ENCODE data around the gene CCDC146. TPM values are rescaled to one million over a fixed set of nuclear protein-coding genes. Genes with fewer than 3 reads are reported as not detected.
"Not testable (repeated sequence)": the region's sequence is repeated elsewhere in the genome, so short reads cannot be mapped to it uniquely, and the experiment has no call there.

The CCDC146 gene
- total and polyA plus RNA-seq, 9 donors: 5.3 to 44.6 (median 14.0) TPM

DNA sequence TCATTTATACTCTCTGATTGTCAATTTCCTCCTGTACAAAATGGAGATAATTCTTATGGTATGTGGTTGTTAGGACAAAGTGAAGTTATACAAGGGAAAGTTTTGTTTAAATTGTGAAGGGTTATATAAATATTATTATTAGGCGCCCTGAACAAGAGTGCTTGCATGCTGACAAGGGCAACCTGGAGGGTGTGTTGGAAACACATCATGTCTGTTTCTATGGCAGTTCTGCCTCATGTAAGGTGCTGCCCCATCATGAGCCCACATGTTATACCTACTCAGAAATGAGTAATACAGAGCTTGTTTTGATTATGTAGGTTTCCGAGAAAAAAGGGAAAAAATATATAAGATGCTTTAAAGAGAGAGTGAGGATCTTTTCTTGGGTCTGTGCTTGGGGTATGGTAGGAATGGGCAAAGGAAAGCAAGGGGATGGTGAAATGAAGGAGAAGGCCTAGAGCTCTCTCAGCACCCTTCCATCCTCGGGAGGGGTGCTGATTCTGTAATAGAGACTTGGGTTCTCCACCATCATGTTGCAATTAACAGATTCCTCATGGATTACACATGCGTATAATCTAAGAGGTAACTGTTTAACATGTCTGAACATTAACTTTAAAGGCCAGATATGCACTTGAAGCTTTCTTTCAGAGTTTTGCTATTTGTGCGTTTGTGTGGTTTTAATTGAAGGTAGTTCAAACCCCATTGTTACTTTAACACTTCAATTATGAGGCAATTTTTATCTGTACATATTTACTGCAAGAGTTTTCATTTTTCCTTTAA, 33.4 kb downstream of the CCDC146 start:
- DNase-seq; H3K4me1 ChIP-seq (ENCODE audit: insufficient read depth); H3K27me3 ChIP-seq; H3K27ac ChIP-seq; H3K36me3 ChIP-seq; H3K4me3 ChIP-seq; intact Hi-C loops (cut with DNase I); H3K9me3 ChIP-seq: not testable (repeated sequence)
- WGBS, 3 donors: 86 to 91% (median 88%) methylated on average over 4 to 5 of the region's 5 CpGs

DNA sequence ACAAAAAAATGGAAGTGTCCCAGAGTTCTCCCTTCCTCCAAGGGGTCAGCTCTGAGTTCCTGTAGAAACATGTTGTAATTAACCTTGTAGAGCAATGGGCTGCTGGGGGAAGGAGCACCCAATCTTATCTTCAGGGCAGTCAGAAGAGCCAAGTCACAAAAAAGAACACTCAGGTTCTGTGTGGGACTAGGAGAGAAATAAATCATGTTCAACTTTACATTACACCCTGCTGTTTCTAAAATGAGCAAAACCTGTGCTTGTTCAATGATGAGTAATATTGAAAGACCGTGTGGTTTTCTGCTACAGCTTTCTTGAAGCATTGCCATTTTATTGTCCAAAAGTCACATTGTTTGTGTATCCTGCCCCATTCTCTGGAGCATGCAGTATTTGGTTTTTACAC, 34.6 kb downstream of the CCDC146 start:
- H3K9me3 ChIP-seq; H3K4me3 ChIP-seq; H3K4me1 ChIP-seq (ENCODE audit: insufficient read depth); H3K36me3 ChIP-seq; intact Hi-C loops (cut with DNase I); H3K27me3 ChIP-seq; H3K27ac ChIP-seq; DNase-seq: not testable (repeated sequence)
- no CpG with 5 or more reads among the region's 1 CpG for WGBS, 3 donors

DNA sequence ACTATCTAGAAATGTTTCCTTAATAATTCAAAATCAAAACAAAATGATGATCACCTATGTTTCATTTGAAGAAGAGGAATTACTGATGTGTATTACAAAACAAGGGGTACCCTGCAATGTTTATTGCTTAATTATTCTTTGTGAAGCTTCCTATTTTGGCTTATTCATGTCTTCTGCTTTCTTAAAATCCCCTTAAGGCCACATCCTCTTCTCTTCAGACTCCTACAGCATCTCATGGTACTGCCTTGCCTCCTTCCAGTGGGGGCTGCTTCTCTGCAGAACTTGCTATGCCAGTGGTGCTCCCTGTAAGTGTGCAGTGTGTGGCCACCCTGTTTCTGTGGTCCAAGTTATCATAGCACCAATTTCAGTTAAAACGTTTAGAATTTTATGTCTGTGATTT, 35.0 kb downstream of the CCDC146 start:
- no peak for DNase-seq
- no peak for TF ChIP-seq EP300 (IDR thresholded peaks at IDR 0.05)
- no peak for TF ChIP-seq POLR2A (IDR thresholded peaks at IDR 0.05)
- TF ChIP-seq, protein P1, sequence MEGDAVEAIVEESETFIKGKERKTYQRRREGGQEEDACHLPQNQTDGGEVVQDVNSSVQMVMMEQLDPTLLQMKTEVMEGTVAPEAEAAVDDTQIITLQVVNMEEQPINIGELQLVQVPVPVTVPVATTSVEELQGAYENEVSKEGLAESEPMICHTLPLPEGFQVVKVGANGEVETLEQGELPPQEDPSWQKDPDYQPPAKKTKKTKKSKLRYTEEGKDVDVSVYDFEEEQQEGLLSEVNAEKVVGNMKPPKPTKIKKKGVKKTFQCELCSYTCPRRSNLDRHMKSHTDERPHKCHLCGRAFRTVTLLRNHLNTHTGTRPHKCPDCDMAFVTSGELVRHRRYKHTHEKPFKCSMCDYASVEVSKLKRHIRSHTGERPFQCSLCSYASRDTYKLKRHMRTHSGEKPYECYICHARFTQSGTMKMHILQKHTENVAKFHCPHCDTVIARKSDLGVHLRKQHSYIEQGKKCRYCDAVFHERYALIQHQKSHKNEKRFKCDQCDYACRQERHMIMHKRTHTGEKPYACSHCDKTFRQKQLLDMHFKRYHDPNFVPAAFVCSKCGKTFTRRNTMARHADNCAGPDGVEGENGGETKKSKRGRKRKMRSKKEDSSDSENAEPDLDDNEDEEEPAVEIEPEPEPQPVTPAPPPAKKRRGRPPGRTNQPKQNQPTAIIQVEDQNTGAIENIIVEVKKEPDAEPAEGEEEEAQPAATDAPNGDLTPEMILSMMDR (IDR thresholded peaks at IDR 0.05): no peak
- Histone ChIP-seq H3K27ac (no peak overlapping the region), H3K9me3 (no peaks in the 10 kb centered on the region), H3K4me3 (no peak overlapping the region), H3K27me3 (no peaks in the 10 kb centered on the region), H3K4me1 (ENCODE audit: insufficient read depth) (peaks cover 5% of the 10 kb centered on the region), H3K36me3 (no peaks in the 10 kb centered on the region)
- WGBS, 3 donors: 12 to 13% (median 13%) methylated on average over 1 of the region's 1 CpG
- intact Hi-C loops (cut with DNase I): no loop called here

DNA sequence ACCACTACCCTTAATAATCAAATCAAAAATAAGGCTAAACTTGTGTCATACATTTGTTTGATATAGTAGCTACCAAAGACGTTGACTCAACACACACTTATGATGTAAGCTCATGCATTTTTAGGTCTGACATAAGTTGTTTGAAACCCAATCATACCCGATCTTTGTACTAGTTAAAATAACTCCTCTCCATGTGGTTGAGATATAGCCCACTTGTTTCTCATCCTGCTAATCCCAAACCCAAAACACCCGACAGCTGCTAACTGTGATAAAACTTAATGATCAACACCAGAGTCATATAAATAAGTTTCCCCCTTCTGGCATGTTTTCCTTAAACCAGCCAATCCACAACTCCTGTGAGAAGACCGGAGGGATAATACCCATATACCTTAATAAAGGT, 48.7 kb downstream of the CCDC146 start:
- H3K36me3 ChIP-seq; DNase-seq; H3K27ac ChIP-seq; H3K27me3 ChIP-seq; H3K4me1 ChIP-seq (ENCODE audit: insufficient read depth); H3K9me3 ChIP-seq; H3K4me3 ChIP-seq; intact Hi-C loops (cut with DNase I): not testable (repeated sequence)
- WGBS, 3 donors: 14 to 43% (median 32%) methylated on average over 4 of the region's 4 CpGs

DNA sequence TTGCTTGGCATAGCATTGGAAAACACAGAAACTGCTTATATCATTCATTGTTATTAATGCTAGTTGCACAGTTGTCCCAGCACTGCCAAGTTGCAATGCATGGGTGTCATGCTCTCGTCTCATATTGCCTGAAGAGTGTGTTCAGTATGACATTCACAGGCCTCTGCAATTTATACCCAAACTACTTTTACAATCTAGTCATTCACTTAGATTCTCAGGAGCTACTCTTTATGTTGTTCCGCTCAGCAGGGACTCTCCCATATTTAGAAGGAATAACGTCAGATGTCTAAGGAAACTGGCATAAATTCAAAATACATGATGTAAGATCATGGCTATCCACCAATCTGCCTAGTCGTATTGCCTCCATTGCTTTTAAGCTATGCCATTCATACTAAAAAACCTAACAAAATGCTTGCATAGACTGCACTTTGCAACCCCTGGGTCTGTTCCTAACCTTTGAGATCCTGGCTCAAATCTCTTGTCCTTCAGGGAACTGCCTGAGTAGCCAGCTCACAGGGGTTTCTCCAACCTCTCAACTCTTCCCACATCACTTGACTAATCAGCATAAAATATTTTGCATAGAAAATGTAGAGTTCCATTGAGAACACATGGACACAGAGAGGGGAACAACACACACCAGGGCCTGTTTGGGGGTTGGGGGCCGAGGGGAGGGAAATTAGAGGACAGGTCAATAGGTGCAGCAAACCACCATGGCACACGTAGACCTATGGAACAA, 50.2 kb downstream of the CCDC146 start:
- DNase-seq; H3K36me3 ChIP-seq; H3K27ac ChIP-seq; H3K4me1 ChIP-seq (ENCODE audit: insufficient read depth); H3K27me3 ChIP-seq; H3K4me3 ChIP-seq; intact Hi-C loops (cut with DNase I); H3K9me3 ChIP-seq: not testable (repeated sequence)
- 84 to 96% (median 95%) methylated on average over 6 of the region's 6 CpGs for WGBS, 3 donors

DNA sequence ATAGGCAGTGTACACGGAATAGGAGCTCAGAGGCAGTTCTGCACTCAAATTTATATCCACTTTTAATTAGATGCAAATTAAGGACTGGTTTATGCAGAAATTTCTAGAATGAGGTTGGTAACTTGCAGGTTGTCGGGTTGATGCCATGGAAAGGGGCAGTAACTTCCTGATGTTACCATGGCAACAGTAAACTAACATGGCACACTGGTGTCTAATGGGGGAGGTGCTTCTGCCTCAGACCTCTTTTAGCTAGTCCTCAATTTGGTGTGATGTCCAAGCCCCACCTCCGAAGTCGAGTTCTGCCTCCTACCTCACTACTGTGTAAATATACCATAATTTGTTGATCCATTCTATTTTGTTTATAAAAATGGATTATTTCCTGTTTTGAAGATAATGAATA, 52.0 kb downstream of the CCDC146 start:
- H3K4me1 ChIP-seq (ENCODE audit: insufficient read depth); DNase-seq; H3K27me3 ChIP-seq; intact Hi-C loops (cut with DNase I); H3K9me3 ChIP-seq; H3K36me3 ChIP-seq; H3K4me3 ChIP-seq; H3K27ac ChIP-seq: not testable (repeated sequence)
- 61 to 71% (median 62%) methylated on average over 3 of the region's 4 CpGs for WGBS, 3 donors

DNA sequence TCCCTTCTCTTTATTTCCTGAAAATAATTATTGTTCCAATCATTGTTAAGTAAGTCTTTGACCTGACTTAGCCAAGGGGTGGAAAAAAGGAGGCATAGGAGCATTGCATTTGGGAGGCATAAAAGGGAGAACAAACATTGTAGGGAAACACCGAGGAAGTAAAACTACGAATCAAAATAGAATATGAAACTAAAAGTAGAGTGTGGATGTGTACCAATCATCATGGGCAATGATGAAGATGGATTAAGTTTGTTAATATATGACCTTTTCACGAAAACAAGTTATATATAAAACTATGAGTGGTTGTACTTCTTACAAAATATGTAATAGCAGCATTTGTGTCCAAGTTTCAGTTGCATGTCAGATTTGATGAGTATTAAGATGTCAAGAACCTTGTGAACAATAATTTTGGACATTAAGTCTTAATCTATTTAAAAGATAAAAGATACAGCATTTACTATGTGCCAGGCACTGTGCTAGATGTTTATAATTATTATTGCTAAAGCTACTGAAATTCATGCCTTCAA, 52.9 kb downstream of the CCDC146 start:
- H3K27me3 ChIP-seq; DNase-seq; H3K4me1 ChIP-seq (ENCODE audit: insufficient read depth); H3K4me3 ChIP-seq; H3K27ac ChIP-seq; H3K9me3 ChIP-seq; intact Hi-C loops (cut with DNase I); H3K36me3 ChIP-seq: not testable (repeated sequence)
- WGBS, 3 donors: 17 to 57% (median 50%) methylated on average over 1 to 2 of the region's 3 CpGs

DNA sequence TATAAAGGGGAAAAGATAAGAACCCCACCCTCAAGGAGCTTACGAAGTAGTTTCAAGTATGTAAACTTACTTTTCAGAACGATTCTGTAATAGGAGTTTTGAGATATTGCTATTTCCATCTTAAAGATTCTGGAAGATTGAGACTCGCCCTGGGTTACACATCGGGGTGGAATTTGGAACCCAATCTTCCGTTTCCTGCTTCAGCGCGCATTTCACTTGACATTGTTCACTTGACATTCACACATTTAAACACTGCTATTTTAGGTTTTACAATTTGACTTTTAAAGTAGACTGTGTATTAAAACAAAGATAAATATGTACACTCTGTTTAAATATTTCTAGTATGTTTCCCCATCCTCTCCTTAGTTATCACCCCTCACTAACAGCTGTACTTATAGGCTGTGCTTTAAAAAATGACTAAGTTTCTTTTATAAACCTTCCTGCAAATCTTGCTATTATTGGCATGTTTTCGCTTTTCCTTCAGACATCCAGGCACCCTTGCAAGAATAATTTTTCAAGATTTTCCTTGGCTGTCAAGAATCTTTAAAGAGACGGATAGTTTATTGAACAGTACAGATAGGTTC, 55.0 kb downstream of the CCDC146 start:
- intact Hi-C loops (cut with DNase I); H3K27me3 ChIP-seq; H3K9me3 ChIP-seq; H3K27ac ChIP-seq; H3K4me3 ChIP-seq; H3K36me3 ChIP-seq; DNase-seq; H3K4me1 ChIP-seq (ENCODE audit: insufficient read depth): not testable (repeated sequence)
- 16 to 29% (median 16%) methylated on average over 9 of the region's 9 CpGs for WGBS, 3 donors

DNA sequence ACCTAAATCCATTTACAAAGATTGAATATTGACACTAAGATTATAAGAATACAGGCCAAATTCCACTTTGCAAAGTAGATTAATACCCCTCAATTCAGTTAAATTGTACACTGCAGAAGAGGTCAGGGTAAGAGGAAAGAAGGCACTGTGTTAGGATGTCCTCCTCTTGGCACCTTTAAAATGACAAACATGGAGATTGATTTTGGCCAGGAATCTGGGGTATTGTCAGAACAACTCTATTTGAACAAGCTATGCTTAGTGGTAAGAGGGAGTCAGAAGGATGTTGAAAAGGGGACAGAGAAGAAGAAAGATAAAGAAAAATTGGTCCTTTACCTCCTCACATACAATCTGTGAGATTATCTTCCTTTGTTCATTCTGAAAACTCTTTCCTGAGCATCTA, 55.6 kb downstream of the CCDC146 start:
- H3K27ac ChIP-seq; H3K4me1 ChIP-seq (ENCODE audit: insufficient read depth); H3K27me3 ChIP-seq; DNase-seq; H3K4me3 ChIP-seq; intact Hi-C loops (cut with DNase I); H3K9me3 ChIP-seq; H3K36me3 ChIP-seq: not testable (repeated sequence)

Data from ovary (tissue), 9 donors.